Lower leg skin (tissue), 4 donors: ENCODE results near the gene SYNGAP1. TPM values are rescaled to one million over a fixed set of nuclear protein-coding genes. Genes with fewer than 3 reads are reported as not detected.
A peak's percentile ranks its signal among the peaks of the same experiment; 100 is the strongest.

Source experiments
- DNase-seq, 2 donors: peaks; one replicate each; pipeline ENCODE4 v3.0.0-alpha.2; 2019; ENCODE audit warnings: low spot score in 2 of 2
- H3K4me3 ChIP-seq: fragments of 200-600 bp; sonication (generic); 2 replicates; pipeline ENCODE4 v1.5.1; 2017; ENCODE audit warnings: mild to moderate bottlenecking, low read depth; ENCODE audit not compliant: poor library complexity, severe bottlenecking
- POLR2A ChIP-seq, 2 donors: fragments of 450-650 bp; IDR thresholded peaks; one replicate each; pipeline ENCODE4 v1.6.1; 2016 to 2017; ENCODE audit warnings: antibody characterized with exemption in 2 of 2, mild to moderate bottlenecking in 1 of 2, moderate library complexity in 1 of 2
- WGBS, 2 donors: methylation state at CpG; one replicate each; pipeline ENCODE4 v1.1.5; 2018; 5-methylcytosine and 5-hydroxymethylcytosine counted together
- intact Hi-C: fragments of 100-400 bp; cut with DNase I; formaldehyde crosslinking; loops from one replicate; pipeline ENCODE4 v1.15.0; 2023; ENCODE audit warnings: low total_unique reads
- total RNA-seq, 4 donors: library from RNA; depleted of rRNA; stranded (reverse); fragments of >200 nt; gene quantifications; one replicate each; pipeline ENCODE4 v1.1.0, GENCODE V29; 2016
- TF ChIP-seq, protein P1 (sequence below), 3 donors: fragments of 450-650 bp; IDR thresholded peaks; one replicate each; pipeline ENCODE4 v1.5.1; 2016; ENCODE audit warnings: antibody characterized with exemption in 3 of 3, mild to moderate bottlenecking in 3 of 3, moderate library complexity in 2 of 3

SYNGAP1 gene
- total RNA-seq, 4 donors from 2014 or later = 7.5 to 21.1 (median 9.4) TPM

- intact Hi-C loops = no loop called here
- no peak for TF ChIP-seq POLR2A (IDR thresholded peaks at IDR 0.05)
- TF ChIP-seq, protein P1, sequence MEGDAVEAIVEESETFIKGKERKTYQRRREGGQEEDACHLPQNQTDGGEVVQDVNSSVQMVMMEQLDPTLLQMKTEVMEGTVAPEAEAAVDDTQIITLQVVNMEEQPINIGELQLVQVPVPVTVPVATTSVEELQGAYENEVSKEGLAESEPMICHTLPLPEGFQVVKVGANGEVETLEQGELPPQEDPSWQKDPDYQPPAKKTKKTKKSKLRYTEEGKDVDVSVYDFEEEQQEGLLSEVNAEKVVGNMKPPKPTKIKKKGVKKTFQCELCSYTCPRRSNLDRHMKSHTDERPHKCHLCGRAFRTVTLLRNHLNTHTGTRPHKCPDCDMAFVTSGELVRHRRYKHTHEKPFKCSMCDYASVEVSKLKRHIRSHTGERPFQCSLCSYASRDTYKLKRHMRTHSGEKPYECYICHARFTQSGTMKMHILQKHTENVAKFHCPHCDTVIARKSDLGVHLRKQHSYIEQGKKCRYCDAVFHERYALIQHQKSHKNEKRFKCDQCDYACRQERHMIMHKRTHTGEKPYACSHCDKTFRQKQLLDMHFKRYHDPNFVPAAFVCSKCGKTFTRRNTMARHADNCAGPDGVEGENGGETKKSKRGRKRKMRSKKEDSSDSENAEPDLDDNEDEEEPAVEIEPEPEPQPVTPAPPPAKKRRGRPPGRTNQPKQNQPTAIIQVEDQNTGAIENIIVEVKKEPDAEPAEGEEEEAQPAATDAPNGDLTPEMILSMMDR (IDR thresholded peaks at IDR 0.05) = no peak
- DNase-seq = no peak
- WGBS, 2 donors = 66 to 71% methylated on average over 3 of the region's 3 CpGs
- H3K4me3 ChIP-seq = no peak overlapping the region
These were observed 30.6 kb downstream of the SYNGAP1 start for GRCh38 chr6:33450434-33450833.

DNA sequence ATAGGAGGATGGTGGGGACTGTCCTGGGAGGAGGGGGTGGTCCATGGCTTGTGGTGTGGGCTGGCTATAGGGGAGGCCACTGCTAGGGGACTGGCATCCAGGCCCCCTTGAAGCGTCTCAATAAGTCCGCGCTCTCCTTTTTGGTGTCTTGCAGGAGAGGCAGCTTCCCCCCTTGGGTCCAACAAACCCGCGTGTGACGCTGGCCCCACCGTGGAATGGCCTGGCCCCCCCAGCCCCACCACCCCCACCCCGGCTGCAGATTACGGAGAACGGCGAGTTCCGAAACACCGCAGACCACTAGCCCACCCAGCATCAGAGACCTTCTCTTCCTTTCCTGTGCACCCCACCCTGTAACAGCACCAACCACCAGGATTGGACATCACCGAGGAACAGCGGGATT, 31.7 kb downstream of the SYNGAP1 start:
- DNase-seq = no peak
- H3K4me3 ChIP-seq = no peak overlapping the region
- WGBS, 2 donors = 88 to 90% methylated on average over 15 of the region's 15 CpGs
- intact Hi-C loops = no loop called here
- TF ChIP-seq, protein P1 (IDR thresholded peaks at IDR 0.05) = no peak
- TF ChIP-seq POLR2A (IDR thresholded peaks at IDR 0.05) = no peak

GRCh38 chr6:33452496-33452895, 32.6 kb downstream of the SYNGAP1 start:
- 84 to 91% methylated on average over 4 of the region's 4 CpGs for WGBS, 2 donors
- intact Hi-C loops = no loop called here
- no peak overlapping the region for H3K4me3 ChIP-seq
- no peak for TF ChIP-seq POLR2A (IDR thresholded peaks at IDR 0.05)
- TF ChIP-seq, protein P1 (IDR thresholded peaks at IDR 0.05) = no peak
- DNase-seq = no peak

- 2 to 5% methylated on average over 12 of the region's 12 CpGs for WGBS, 2 donors
- TF ChIP-seq, protein P1 (IDR thresholded peaks at IDR 0.05) = no peak
- no peak for TF ChIP-seq POLR2A (IDR thresholded peaks at IDR 0.05)
- DNase-seq = no peak
- intact Hi-C loops = no loop called here
- peak overlapping the region; percentile 60 for H3K4me3 ChIP-seq
These were observed 33.6 kb downstream of the SYNGAP1 start for GRCh38 chr6:33453393-33454008.

- peak; percentile 96 to 99 for DNase-seq
- TF ChIP-seq, protein P1 (IDR thresholded peaks at IDR 0.05) = no peak
- no peak for TF ChIP-seq POLR2A (IDR thresholded peaks at IDR 0.05)
- intact Hi-C loops = no loop called here
- 0 to 1% methylated on average over 30 to 46 of the region's 65 CpGs for WGBS, 2 donors
- H3K4me3 ChIP-seq = peak within 1 kb of the TSS; percentile 60
These were observed 34.4 kb downstream of the SYNGAP1 start, which contains the start of gene ZBTB9 for GRCh38 chr6:33454009-33454946. Gene ZBTB9, plus strand, starts transcription at chr6:33454576. Its CDS starts 525 bp downstream, at chr6:33455101.
